Occipital lobe (tissue), 2 donors: ENCODE measurements around the gene SLC11A1. TPM values are rescaled to one million over a fixed set of nuclear protein-coding genes. Genes with fewer than 3 reads are reported as not detected.

Experiments used
- DNase-seq: peaks from one replicate; lab custom pipeline; 2025; lab: John Stamatoyannopoulos, UW
- total RNA-seq: library from RNA; depleted of rRNA; stranded (reverse); fragments of >200 nt; gene quantifications from one replicate; pipeline ENCODE4 v1.2.3, GENCODE V29; 2014

The SLC11A1 gene
- total RNA-seq, 1 donor from 2014 or later: 1.7 TPM

- no peak for DNase-seq
Observed at GRCh38 chr2:218404351-218405085, 22.4 kb downstream of the SLC11A1 start.

- no peak for DNase-seq
Observed at GRCh38 chr2:218405086-218405745, 23.1 kb downstream of the SLC11A1 start.

GRCh38 chr2:218405746-218406208 is 23.7 kb downstream of the SLC11A1 start:
- no peak for DNase-seq

GRCh38 chr2:218406209-218406948 is 24.3 kb downstream of the SLC11A1 start:
- DNase-seq: peak; percentile 84

GRCh38 chr2:218406949-218407618 is 25.0 kb downstream of the SLC11A1 start:
- DNase-seq: peak; percentile 36

- no peak for DNase-seq
Observed at GRCh38 chr2:218407717-218408116, 25.6 kb downstream of the SLC11A1 start.

- DNase-seq: no peak
Observed at GRCh38 chr2:218418321-218418716, 36.2 kb downstream of the SLC11A1 start.

- DNase-seq: no peak
Observed at GRCh38 chr2:218418717-218419458, 36.8 kb downstream of the SLC11A1 start, which contains the start of gene VIL1. Gene VIL1 (plus strand): TSS chr2:218419123. CDS start chr2:218423779, 4,656 bp downstream.

GRCh38 chr2:218419630-218420216 is 37.6 kb downstream of the SLC11A1 start:
- no peak for DNase-seq

GRCh38 chr2:218421027-218421426 is 39.0 kb downstream of the SLC11A1 start:
- DNase-seq: no peak

- DNase-seq: no peak
Observed at GRCh38 chr2:218422403-218423086, 40.5 kb downstream of the SLC11A1 start.

GRCh38 chr2:218423584-218423983 is 41.5 kb downstream of the SLC11A1 start:
- DNase-seq: no peak

- no peak for DNase-seq
Observed at GRCh38 chr2:218425531-218425930, 43.5 kb downstream of the SLC11A1 start.

GRCh38 chr2:218427741-218428140 is 45.7 kb downstream of the SLC11A1 start:
- DNase-seq: no peak

- DNase-seq: no peak
Observed at GRCh38 chr2:218428846-218429558, 46.9 kb downstream of the SLC11A1 start.

GRCh38 chr2:218429911-218430692 is 48.0 kb downstream of the SLC11A1 start:
- no peak for DNase-seq

GRCh38 chr2:218430721-218431120 is 48.6 kb downstream of the SLC11A1 start:
- no peak for DNase-seq

GRCh38 chr2:218431878-218432277 is 49.8 kb downstream of the SLC11A1 start:
- DNase-seq: no peak
